AG04450 (cell line): ENCODE measurements around the gene BLCAP. TPM values are rescaled to one million over a fixed set of nuclear protein-coding genes. Genes with fewer than 3 reads are reported as not detected.
"Not testable (repeated sequence)": the region's sequence is repeated elsewhere in the genome, so short reads cannot be mapped to it uniquely, and the experiment has no call there.

Source experiments
- CTCF ChIA-PET: fragments of 300-600, 350-600 bp; formaldehyde crosslinking; extraction: SDS; loops from one replicate; lab custom pipeline; 2022; ENCODE audit warnings: antibody characterized with exemption, inconsistent platforms; lab: Charles Lee
- POLR2A ChIA-PET: fragments of 350-600 bp; formaldehyde crosslinking; extraction: SDS; loops from one replicate; lab custom pipeline; 2021; ENCODE audit warnings: antibody characterized with exemption, inconsistent platforms; lab: Yijun Ruan, JAX
- DNase-seq: peaks from one replicate; pipeline ENCODE4 v3.0.0-alpha.2; 2011; ENCODE audit warnings: low read depth, low spot score
- H3K27ac ChIP-seq: one replicate; pipeline ENCODE4 v1.5.1; 2012; ENCODE audit warnings: low read depth, low read length, control low read depth
- H3K27me3 ChIP-seq: one replicate; pipeline ENCODE4 v1.6.0; 2012; ENCODE audit warnings: low read length; ENCODE audit not compliant: control insufficient read depth, insufficient read depth
- H3K4me3 ChIP-seq: 2 replicates; pipeline ENCODE4 v1.5.1; 2011; ENCODE audit warnings: mild to moderate bottlenecking, low read depth, low read length, control low read depth
- H3K9me3 ChIP-seq: 2 replicates; pipeline ENCODE4 v1.5.1; 2012; ENCODE audit warnings: low read length; ENCODE audit not compliant: control insufficient read depth, insufficient read depth
- polyA minus RNA-seq: library from RNA; depleted of rRNA, polyadenylated mRNA; stranded (reverse); fragments of >200 nt; gene quantifications from 2 replicates; pipeline ENCODE4 v1.2.3, GENCODE V29; 2011; rRNA and poly(A)+ RNA removed
- polyA plus RNA-seq: library from polyadenylated mRNA; depleted of rRNA; stranded (reverse); fragments of >200 nt; gene quantifications from 2 replicates; pipeline ENCODE4 v1.2.3, GENCODE V29; 2011; rRNA removed
- TF ChIP-seq, protein P1 (sequence below): IDR thresholded peaks from 2 replicates; pipeline ENCODE4 v1.5.1; 2011; ENCODE audit warnings: low read depth, low read length, control low read depth, inconsistent platforms

Gene BLCAP, protein sequence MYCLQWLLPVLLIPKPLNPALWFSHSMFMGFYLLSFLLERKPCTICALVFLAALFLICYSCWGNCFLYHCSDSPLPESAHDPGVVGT
- polyA plus RNA-seq, result 88.9 and 94.1 TPM in 2 replicates
- 73.2 and 73.7 TPM in 2 replicates for polyA minus RNA-seq

DNA sequence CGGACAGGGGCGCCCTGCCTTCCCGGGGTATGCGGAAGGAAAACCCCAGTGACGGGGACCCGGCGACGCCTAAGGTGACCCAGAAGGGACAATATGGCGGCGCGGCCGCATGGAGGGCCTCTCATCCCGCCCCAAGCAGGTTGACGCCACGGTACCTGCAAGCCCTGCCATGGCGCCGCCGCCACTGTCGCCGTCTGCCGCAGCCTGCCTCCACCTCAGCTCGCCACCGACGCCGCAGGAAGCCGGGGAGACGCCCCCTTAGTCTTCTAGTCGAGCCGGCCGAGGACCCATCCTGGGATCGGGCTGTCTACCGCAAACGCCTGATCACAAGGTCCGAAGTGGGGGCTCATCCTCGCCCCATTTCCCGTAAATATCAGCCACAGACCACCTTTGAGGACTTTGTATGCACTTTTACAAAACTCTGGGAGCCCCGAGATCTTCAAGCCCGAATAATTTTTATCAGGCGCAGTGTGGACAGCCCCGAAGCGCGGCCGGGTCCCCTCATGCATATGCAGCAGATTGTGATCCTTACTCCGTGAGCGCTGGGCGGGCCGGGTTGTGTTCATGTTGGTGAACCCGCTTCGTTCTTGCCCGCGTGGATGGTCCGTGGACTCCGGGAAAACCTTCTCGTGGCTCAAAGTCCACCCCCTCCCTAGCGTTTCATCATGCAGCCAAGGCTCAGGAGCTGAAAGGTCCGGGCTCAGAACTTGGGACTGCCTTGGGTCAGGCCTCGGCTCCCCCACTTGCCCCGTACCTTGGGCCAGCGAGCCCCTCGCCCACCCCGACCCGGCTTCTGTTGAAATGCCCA lies at the start of gene BLCAP:
Gene BLCAP (minus strand): TSS at position 239 of the 808 bp plus-strand sequence. CDS start 8,702 bp downstream, outside the sequence.
- ChIA-PET POLR2A (interaction anchor here (1.4 kb wide), 1 partner anchor 11 kb away, joined by 5 read pairs; no protein-coding TSS in a partner anchor), CTCF (interaction anchor here (0.6 to 4.8 kb wide), 3 partner anchors 235 to 259 kb away, joined by 3 to 27 read pairs (median 5); no protein-coding TSS in a partner anchor)
- H3K27me3 ChIP-seq, result no peaks in the 10 kb centered on the region
- peak within 1 kb of the TSS; percentile 93 for H3K27ac ChIP-seq
- H3K4me3 ChIP-seq, result peak within 1 kb of the TSS; percentile 97
- peaks cover 3% of the 10 kb centered on the region; the same call in 1 of the 2 replicates for H3K9me3 ChIP-seq
- TF ChIP-seq, protein P1, sequence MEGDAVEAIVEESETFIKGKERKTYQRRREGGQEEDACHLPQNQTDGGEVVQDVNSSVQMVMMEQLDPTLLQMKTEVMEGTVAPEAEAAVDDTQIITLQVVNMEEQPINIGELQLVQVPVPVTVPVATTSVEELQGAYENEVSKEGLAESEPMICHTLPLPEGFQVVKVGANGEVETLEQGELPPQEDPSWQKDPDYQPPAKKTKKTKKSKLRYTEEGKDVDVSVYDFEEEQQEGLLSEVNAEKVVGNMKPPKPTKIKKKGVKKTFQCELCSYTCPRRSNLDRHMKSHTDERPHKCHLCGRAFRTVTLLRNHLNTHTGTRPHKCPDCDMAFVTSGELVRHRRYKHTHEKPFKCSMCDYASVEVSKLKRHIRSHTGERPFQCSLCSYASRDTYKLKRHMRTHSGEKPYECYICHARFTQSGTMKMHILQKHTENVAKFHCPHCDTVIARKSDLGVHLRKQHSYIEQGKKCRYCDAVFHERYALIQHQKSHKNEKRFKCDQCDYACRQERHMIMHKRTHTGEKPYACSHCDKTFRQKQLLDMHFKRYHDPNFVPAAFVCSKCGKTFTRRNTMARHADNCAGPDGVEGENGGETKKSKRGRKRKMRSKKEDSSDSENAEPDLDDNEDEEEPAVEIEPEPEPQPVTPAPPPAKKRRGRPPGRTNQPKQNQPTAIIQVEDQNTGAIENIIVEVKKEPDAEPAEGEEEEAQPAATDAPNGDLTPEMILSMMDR, result no peak
- peak; percentile 64 for DNase-seq

DNA sequence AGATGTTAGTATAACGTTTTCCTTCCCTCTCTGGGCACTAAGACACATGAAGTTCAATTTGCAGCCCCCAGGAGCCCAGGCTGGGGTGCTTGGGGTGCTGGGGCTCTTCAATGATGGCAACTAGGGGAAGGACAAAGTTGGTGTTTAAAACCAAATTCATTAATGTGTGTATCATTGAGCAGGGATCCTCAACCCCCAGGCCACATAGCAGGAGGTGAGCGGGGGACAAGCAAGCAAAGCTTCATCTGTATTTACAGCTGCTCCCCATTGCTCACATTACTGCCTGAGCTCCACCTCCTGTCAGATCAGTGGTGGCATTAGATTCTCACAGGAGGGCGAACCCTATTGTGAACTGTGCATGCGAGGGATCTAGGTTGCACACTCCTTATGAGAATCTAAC lies 49.8 kb upstream of the BLCAP start:
- DNase-seq, H3K4me3 ChIP-seq, POLR2A ChIA-PET, H3K9me3 ChIP-seq, H3K27ac ChIP-seq: not testable (repeated sequence)
- peaks cover 27% of the 10 kb centered on the region for H3K27me3 ChIP-seq
- CTCF ChIA-PET, result interaction anchor here (0.6 kb wide), 1 partner anchor 311 kb away, joined by 6 read pairs; no protein-coding TSS in a partner anchor

DNA sequence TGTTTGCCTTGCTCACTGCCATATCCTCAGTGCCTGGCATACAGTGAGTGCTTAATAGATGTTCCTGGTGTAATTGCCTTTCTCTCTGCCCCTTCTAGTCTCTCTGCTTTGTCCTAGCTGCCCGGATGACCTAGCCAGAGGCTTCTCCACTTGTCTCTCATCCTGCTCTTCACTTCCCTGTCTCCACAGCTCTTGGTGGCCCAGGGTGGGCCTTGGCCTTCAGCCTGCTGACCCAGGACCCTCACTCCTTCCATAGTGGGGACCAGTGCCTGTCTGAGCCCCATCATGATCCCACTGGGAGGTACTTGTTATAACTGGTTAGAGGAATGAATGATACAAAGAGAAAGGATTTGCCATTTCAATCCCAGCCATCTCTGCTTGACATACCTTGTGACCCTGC lies 49.2 kb upstream of the BLCAP start:
- Histone ChIP-seq H3K27ac (no peak overlapping the region), H3K4me3 (no peak overlapping the region), H3K9me3 (no peaks in the 10 kb centered on the region), H3K27me3 (peaks cover 26% of the 10 kb centered on the region)
- TF ChIP-seq, protein P1, result no peak
- DNase-seq, result no peak
- ChIA-PET POLR2A (no interaction called here), CTCF (no interaction called here)

DNA sequence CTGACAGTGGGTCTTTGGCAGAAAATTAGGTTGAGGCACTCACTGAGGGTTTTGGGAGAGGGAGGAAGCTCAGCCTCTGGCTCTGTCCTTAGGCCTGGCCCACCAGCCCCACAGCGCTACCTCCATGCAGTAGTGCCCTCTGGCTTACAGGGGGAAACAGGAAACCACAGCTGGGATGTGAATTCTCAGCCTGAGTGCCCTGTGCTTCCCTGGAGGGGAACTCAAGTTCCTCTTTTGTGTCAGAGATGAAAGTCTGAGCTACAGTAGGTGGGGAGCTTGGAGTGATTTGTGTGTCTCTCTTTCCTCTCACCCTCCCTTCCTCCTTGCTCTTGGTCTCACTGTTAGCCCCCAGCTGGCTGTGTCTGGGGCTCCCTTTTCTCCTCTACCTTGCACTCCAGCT lies 48.2 kb upstream of the BLCAP start:
- no peaks in the 10 kb centered on the region for H3K9me3 ChIP-seq
- POLR2A ChIA-PET, result no interaction called here
- TF ChIP-seq, protein P1, result no peak
- H3K27me3 ChIP-seq, result peaks cover 26% of the 10 kb centered on the region
- no peak for DNase-seq
- H3K27ac ChIP-seq, result no peak overlapping the region
- H3K4me3 ChIP-seq, result no peak overlapping the region
- CTCF ChIA-PET, result no interaction called here

DNA sequence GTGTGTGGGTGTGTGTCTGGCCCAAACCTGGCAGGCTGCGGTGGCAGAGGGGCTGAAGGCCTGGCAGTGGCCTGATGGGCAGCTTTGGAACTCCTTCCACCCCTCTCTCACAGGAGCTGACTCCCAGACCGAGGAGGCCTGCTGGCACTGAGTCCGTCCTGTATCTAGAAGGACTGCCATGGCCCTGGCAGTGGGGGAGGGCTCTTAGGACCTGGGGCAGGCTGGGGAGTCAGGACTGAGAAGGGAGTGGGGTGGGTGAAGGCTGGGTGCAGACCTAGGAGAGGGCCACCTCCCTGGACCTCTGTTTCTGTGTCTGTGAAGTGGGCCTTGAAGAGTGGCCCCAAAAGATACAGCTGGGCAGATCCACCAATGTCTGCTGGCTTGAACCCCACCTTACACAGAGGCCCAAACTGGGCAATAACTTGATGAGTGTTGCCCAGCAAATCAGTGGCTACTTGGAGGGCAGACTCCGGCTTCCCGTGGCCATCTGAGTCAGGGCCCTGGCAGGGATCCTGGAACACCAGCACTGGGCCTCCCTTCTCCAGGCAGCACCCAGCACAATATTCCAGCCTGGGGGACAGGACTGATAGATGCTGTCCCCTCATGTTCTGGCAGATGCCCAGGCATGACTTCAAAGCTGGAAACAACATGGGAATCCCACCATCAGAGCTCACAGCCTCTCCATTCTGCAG lies 46.7 kb upstream of the BLCAP start:
- peaks cover 22% of the 10 kb centered on the region for H3K27me3 ChIP-seq
- POLR2A ChIA-PET, result no interaction called here
- no peak overlapping the region for H3K4me3 ChIP-seq
- DNase-seq, result no peak
- CTCF ChIA-PET, result interaction anchor here (0.8 kb wide), 1 partner anchor 9 kb away, joined by 3 read pairs; no protein-coding TSS in a partner anchor
- no peaks in the 10 kb centered on the region for H3K9me3 ChIP-seq
- TF ChIP-seq, protein P1, result no peak
- H3K27ac ChIP-seq, result no peak overlapping the region
